SIG-M5 treated with dmso at 0.1 percent for 504 hours (cell line): ENCODE results near the gene CLDN18.

ENCODE experiments used
- DNase-seq: peaks from one replicate; lab custom pipeline; 2025; ENCODE audit not compliant: unreplicated experiment; lab: John Stamatoyannopoulos, UW

Gene CLDN18

GRCh38 chr3:138062037-138062436 is 52.1 kb downstream of the CLDN18 start:
- DNase-seq = no peak

- no peak for DNase-seq
These were observed 52.7 kb downstream of the CLDN18 start for GRCh38 chr3:138062626-138063025.

GRCh38 chr3:138063416-138063815 is 53.5 kb downstream of the CLDN18 start:
- peak; percentile 11 for DNase-seq

DNA sequence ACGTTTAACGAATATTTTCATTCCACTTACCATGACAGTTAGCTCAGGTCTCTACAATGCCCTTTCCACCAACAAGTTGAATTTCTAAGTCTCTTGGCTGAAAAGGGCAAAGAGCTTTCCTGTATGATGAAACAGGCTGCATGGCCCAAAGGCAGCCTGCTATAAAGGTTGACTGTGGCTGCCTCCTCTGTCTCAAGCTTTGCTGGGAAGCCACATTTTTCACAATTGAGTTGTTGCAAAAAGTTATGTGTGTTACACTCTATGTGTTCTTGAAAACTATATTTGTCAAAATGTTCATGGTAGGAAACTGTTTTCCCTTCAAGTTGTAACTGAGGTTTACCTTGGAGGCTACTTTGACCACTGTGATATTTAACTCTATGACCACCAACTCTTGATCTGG is 56.0 kb downstream of the CLDN18 start:
- DNase-seq = no peak

- DNase-seq = no peak
These were observed 56.4 kb downstream of the CLDN18 start for GRCh38 chr3:138066383-138066782.

DNA sequence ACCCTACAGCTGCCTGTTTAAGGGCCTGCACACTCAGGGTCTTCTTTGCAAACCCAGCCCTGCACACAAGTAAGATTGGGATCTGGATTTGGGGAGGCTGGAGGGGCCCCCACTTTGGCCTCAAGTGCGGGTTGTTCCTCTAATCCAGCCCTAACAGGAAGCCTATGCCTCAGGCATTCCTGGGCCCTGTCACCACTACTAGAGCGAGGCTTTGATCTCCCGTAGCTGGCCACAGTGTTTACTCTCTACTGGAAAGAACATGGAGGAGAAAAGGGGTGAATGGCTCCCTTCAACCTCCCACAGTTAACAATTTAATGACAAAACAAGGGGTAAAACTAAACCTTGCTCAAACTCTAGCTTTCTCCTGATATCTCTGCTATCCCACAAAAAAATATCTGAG is 57.0 kb downstream of the CLDN18 start:
- DNase-seq = no peak

DNA sequence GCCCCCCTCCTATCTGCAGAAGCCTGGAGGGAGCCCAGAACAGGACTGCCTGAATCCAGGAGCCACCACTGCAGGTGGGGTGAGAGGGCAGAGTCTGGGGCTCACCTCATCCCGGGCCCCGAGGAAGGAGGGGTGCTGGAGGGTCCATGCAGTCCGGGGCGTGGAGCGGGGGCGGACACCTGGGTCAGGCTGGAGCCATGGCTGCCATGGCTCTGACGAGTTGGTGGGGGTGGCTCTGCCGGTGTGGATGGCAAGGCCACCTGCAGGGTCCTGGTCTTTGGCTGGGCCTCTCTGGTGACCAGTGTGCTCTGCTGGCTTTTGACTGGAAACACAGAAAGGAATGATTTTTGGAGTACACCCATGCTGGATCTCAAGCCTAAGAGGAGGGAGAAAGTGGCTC is 58.1 kb downstream of the CLDN18 start:
- no peak for DNase-seq

- peak; percentile 62 for DNase-seq
These were observed 58.7 kb downstream of the CLDN18 start for GRCh38 chr3:138068579-138069174.

DNA sequence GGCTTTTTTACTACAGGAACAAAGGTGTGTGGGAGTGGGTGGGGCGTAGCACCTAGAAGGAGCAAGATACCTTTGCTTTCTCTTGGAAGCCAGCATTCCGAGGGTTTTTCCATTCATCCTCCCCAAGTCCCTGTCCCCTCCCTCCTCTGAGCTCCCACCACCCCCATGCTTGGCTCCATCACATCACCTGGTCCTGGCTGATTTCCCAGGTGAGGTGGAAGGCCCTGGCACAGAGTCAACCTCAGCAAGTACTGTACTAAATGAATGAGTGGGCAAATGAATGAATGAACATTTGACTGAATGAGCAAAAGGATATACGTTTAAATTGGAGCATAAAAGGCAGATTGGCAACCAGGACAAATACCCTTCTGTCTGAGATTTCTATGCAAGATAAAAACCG is 60.0 kb downstream of the CLDN18 start:
- DNase-seq = no peak

GRCh38 chr3:138072796-138073195 is 62.8 kb downstream of the CLDN18 start:
- DNase-seq = no peak

GRCh38 chr3:138078096-138078495 is 68.1 kb downstream of the CLDN18 start:
- no peak for DNase-seq

DNA sequence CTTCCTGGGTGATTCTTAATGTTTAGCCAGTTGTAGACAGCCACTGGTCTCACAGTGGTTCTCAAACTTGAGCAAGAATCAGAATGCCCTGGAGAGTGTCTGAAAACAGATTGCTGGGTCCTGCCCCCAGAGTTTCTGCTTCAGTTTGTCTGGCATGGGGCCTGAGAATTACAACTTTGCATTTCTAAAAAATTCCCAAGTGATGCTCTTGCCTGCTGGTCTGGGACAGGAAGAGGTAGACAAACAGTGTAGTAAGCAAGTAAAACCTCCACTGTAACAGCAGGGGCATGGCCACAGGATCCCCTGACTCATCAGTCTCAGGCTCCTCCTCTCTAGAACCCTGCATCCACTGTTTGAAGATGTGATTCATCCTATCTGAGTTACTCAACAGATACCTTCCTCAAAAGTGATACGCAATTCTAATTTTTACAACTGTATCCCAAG is 69.0 kb downstream of the CLDN18 start:
- peak; percentile 92 for DNase-seq

DNA sequence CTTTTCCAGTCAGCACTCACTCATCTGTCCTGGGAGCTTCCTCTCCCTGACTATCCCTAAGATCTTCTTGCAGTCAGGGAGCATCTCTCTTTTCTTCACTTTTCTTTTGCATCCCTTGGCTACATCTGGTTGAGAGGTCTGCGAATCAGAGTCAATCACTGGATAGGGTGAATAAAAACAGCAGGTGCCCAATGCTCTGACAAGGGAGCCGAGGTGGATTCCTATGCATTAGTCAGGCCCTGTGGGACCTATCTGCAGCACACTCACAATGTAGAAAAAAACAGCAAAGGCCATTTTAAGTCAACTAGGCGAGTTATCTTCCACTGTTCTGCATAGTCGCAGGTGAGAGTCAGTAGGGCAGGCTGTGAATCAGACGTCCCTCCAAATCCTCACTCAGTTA is 69.9 kb downstream of the CLDN18 start:
- DNase-seq = no peak

GRCh38 chr3:138081371-138082084 is 71.6 kb downstream of the CLDN18 start:
- DNase-seq = no peak

- peak; percentile 83 for DNase-seq
These were observed 72.4 kb downstream of the CLDN18 start for GRCh38 chr3:138082085-138082991.

GRCh38 chr3:138082992-138083386 is 73.0 kb downstream of the CLDN18 start:
- DNase-seq = peak; percentile 54
